Measurements from ENCODE around the gene SEPTIN7. TPM values are rescaled to one million over a fixed set of nuclear protein-coding genes. Genes with fewer than 3 reads are reported as not detected.
"Not testable (repeated sequence)": the region's sequence is repeated elsewhere in the genome, so short reads cannot be mapped to it uniquely, and the experiment has no call there.

SEPTIN7 gene
- total RNA-seq = 100 to 1,000 TPM; 158 to 178 TPM

GRCh38 chr7:35800718-35801391 is at the start of gene SEPTIN7:
SEPTIN7 (plus strand) TSS chr7:35801057; CDS start chr7:35801210, 153 bp downstream.
- CTCF ChIA-PET = interaction anchor here (0.6 to 2.1 kb wide), 8 partner anchors 76 to 540 kb away, joined by 3 to 10 read pairs (median 3); no protein-coding TSS in a partner anchor
- peak; percentile 99 for DNase-seq
- Mint-ChIP-seq H3K36me3 (ENCODE audit: low read depth) (peaks cover 6% of the 10 kb centered on the region), H3K4me1 (ENCODE audit: low read depth) (peaks cover 41% of the 10 kb centered on the region), H3K4me3 (peak within 1 kb of the TSS; percentile 96), H3K27ac (peak within 1 kb of the TSS; percentile 97), H3K9me3 (no peaks in the 10 kb centered on the region), H3K27me3 (ENCODE audit: low read depth) (no peaks in the 10 kb centered on the region)
- intact Hi-C loops (cut with micrococcal nuclease) = loop anchor here (1.0 to 5.0 kb wide), 13 partner anchors 17 to 1554 kb away; partner anchors contain the start of genes DPY19L1 and HERPUD2

- H3K36me3 Mint-ChIP-seq (ENCODE audit: low read depth) = no peaks in the 10 kb centered on the region
- H3K4me3 Mint-ChIP-seq = no peak overlapping the region
- H3K4me1 Mint-ChIP-seq (ENCODE audit: low read depth) = no peaks in the 10 kb centered on the region
- DNase-seq = no peak
- H3K27ac Mint-ChIP-seq = no peak overlapping the region
- no peaks in the 10 kb centered on the region for H3K27me3 Mint-ChIP-seq (ENCODE audit: low read depth)
- intact Hi-C loops (cut with micrococcal nuclease) = no loop called here
- H3K9me3 Mint-ChIP-seq = no peaks in the 10 kb centered on the region
- CTCF ChIA-PET = interaction anchor here (1.0 to 1.3 kb wide), 2 partner anchors 128 to 154 kb away, joined by 3 read pairs; no protein-coding TSS in a partner anchor
Measured at GRCh38 chr7:35752742-35753141, 48.1 kb upstream of the SEPTIN7 start.

GRCh38 chr7:35753761-35754603 is 46.9 kb upstream of the SEPTIN7 start:
- DNase-seq = no peak
- CTCF ChIA-PET = no interaction called here
- H3K27me3 Mint-ChIP-seq (ENCODE audit: low read depth) = no peaks in the 10 kb centered on the region
- no peaks in the 10 kb centered on the region for H3K36me3 Mint-ChIP-seq (ENCODE audit: low read depth)
- H3K4me3 Mint-ChIP-seq = no peak overlapping the region
- intact Hi-C loops (cut with micrococcal nuclease) = no loop called here
- no peak overlapping the region for H3K27ac Mint-ChIP-seq
- no peaks in the 10 kb centered on the region for H3K9me3 Mint-ChIP-seq
- peaks cover 6% of the 10 kb centered on the region for H3K4me1 Mint-ChIP-seq (ENCODE audit: low read depth)

GRCh38 chr7:35754741-35755140 is 46.1 kb upstream of the SEPTIN7 start:
- Mint-ChIP-seq H3K4me1 (ENCODE audit: low read depth) (peaks cover 6% of the 10 kb centered on the region), H3K36me3 (ENCODE audit: low read depth) (no peaks in the 10 kb centered on the region), H3K27me3 (ENCODE audit: low read depth) (no peaks in the 10 kb centered on the region), H3K4me3 (no peak overlapping the region), H3K27ac (no peak overlapping the region), H3K9me3 (no peaks in the 10 kb centered on the region)
- no peak for DNase-seq
- CTCF ChIA-PET = no interaction called here
- intact Hi-C loops (cut with micrococcal nuclease) = no loop called here

- H3K4me3 Mint-ChIP-seq = no peak overlapping the region
- no peak overlapping the region for H3K27ac Mint-ChIP-seq
- no peaks in the 10 kb centered on the region for H3K27me3 Mint-ChIP-seq (ENCODE audit: low read depth)
- peaks cover 6% of the 10 kb centered on the region for H3K4me1 Mint-ChIP-seq (ENCODE audit: low read depth)
- intact Hi-C loops (cut with micrococcal nuclease) = no loop called here
- no peaks in the 10 kb centered on the region for H3K9me3 Mint-ChIP-seq
- no peak for DNase-seq
- no peaks in the 10 kb centered on the region for H3K36me3 Mint-ChIP-seq (ENCODE audit: low read depth)
- CTCF ChIA-PET = interaction anchor here (0.7 kb wide), 1 partner anchor 31 kb away, joined by 3 read pairs; no protein-coding TSS in a partner anchor
Measured at GRCh38 chr7:35755711-35756110, 45.1 kb upstream of the SEPTIN7 start.

GRCh38 chr7:35756453-35756852 is 44.4 kb upstream of the SEPTIN7 start:
- DNase-seq; H3K4me1 Mint-ChIP-seq (ENCODE audit: low read depth); H3K9me3 Mint-ChIP-seq; intact Hi-C loops (cut with micrococcal nuclease); H3K4me3 Mint-ChIP-seq; H3K27ac Mint-ChIP-seq; H3K27me3 Mint-ChIP-seq (ENCODE audit: low read depth); H3K36me3 Mint-ChIP-seq (ENCODE audit: low read depth): not testable (repeated sequence)
- CTCF ChIA-PET = interaction anchor here (0.7 kb wide), 1 partner anchor 30 kb away, joined by 3 read pairs; no protein-coding TSS in a partner anchor

GRCh38 chr7:35757574-35757973 is 43.3 kb upstream of the SEPTIN7 start:
- no peaks in the 10 kb centered on the region for H3K36me3 Mint-ChIP-seq (ENCODE audit: low read depth)
- no peak overlapping the region for H3K27ac Mint-ChIP-seq
- DNase-seq = no peak
- CTCF ChIA-PET = no interaction called here
- no peaks in the 10 kb centered on the region for H3K9me3 Mint-ChIP-seq
- peaks cover 6% of the 10 kb centered on the region for H3K4me1 Mint-ChIP-seq (ENCODE audit: low read depth)
- H3K27me3 Mint-ChIP-seq (ENCODE audit: low read depth) = no peaks in the 10 kb centered on the region
- H3K4me3 Mint-ChIP-seq = no peak overlapping the region
- intact Hi-C loops (cut with micrococcal nuclease) = no loop called here

- CTCF ChIA-PET = no interaction called here
- Mint-ChIP-seq H3K4me1 (ENCODE audit: low read depth) (peaks cover 6% of the 10 kb centered on the region), H3K9me3 (no peaks in the 10 kb centered on the region), H3K27me3 (ENCODE audit: low read depth) (no peaks in the 10 kb centered on the region), H3K36me3 (ENCODE audit: low read depth) (no peaks in the 10 kb centered on the region), H3K4me3 (no peak overlapping the region), H3K27ac (no peak overlapping the region)
- no peak for DNase-seq
- intact Hi-C loops (cut with micrococcal nuclease) = no loop called here
Measured at GRCh38 chr7:35758421-35758820, 42.4 kb upstream of the SEPTIN7 start.

GRCh38 chr7:35760143-35760745 is 40.6 kb upstream of the SEPTIN7 start:
- CTCF ChIA-PET = interaction anchor here (1.0 kb wide), 1 partner anchor 210 kb away, joined by 5 read pairs; no protein-coding TSS in a partner anchor
- Mint-ChIP-seq H3K36me3 (ENCODE audit: low read depth) (no peaks in the 10 kb centered on the region), H3K9me3 (no peaks in the 10 kb centered on the region), H3K27me3 (ENCODE audit: low read depth) (no peaks in the 10 kb centered on the region), H3K27ac (no peak overlapping the region), H3K4me3 (no peak overlapping the region), H3K4me1 (ENCODE audit: low read depth) (peaks cover 6% of the 10 kb centered on the region)
- intact Hi-C loops (cut with micrococcal nuclease) = no loop called here
- DNase-seq = no peak

GRCh38 chr7:35761871-35762677 is 38.8 kb upstream of the SEPTIN7 start:
- Mint-ChIP-seq H3K4me3 (no peak overlapping the region), H3K4me1 (ENCODE audit: low read depth) (peaks cover 6% of the 10 kb centered on the region), H3K27ac (no peak overlapping the region), H3K36me3 (ENCODE audit: low read depth) (no peaks in the 10 kb centered on the region), H3K27me3 (ENCODE audit: low read depth) (no peaks in the 10 kb centered on the region), H3K9me3 (peaks cover 2% of the 10 kb centered on the region)
- CTCF ChIA-PET = interaction anchor here (0.6 kb wide), 1 partner anchor 732 kb away, joined by 3 read pairs; no protein-coding TSS in a partner anchor
- intact Hi-C loops (cut with micrococcal nuclease) = no loop called here
- no peak for DNase-seq

GRCh38 chr7:35762781-35763180 is 38.1 kb upstream of the SEPTIN7 start:
- Mint-ChIP-seq H3K27ac (no peak overlapping the region), H3K9me3 (peaks cover 2% of the 10 kb centered on the region), H3K4me1 (ENCODE audit: low read depth) (peaks cover 6% of the 10 kb centered on the region), H3K36me3 (ENCODE audit: low read depth) (no peaks in the 10 kb centered on the region), H3K4me3 (no peak overlapping the region), H3K27me3 (ENCODE audit: low read depth) (no peaks in the 10 kb centered on the region)
- no peak for DNase-seq
- CTCF ChIA-PET = interaction anchor here (0.6 kb wide), 1 partner anchor 731 kb away, joined by 3 read pairs; no protein-coding TSS in a partner anchor
- intact Hi-C loops (cut with micrococcal nuclease) = no loop called here

All from activated naive CD4-positive, alpha-beta T cell treated with anti-CD3 and anti-CD28 coated beads for 36 hours (primary cell).